NB4 (cell line): ENCODE results near the gene SCAI.

ENCODE experiments used
- DNase-seq: peaks from one replicate; pipeline ENCODE4 v3.0.0; 2010; ENCODE audit warnings: low read depth
- H3K4me3 ChIP-seq: one replicate; pipeline ENCODE4 v1.5.1; 2011; ENCODE audit warnings: mild to moderate bottlenecking, low read depth, low read length, moderate library complexity
- MYC ChIP-seq: IDR thresholded peaks from 2 replicates; pipeline ENCODE4 v1.6.1; 2011; ENCODE audit warnings: low read depth, low read length
- POLR2A ChIP-seq: IDR thresholded peaks from 2 replicates; pipeline ENCODE4 v1.6.1; 2011; ENCODE audit warnings: mild to moderate bottlenecking; ENCODE audit not compliant: insufficient read length; ENCODE audit errors: extremely low read depth
- TF ChIP-seq, protein P1 (sequence below): IDR thresholded peaks from one replicate; pipeline ENCODE4 v1.5.1; 2012; ENCODE audit warnings: low read depth, low read length
- TF ChIP-seq, protein P2 (sequence below): IDR thresholded peaks from 2 replicates; pipeline ENCODE4 v1.6.1; 2011; ENCODE audit warnings: low read depth, low read length

The SCAI gene

GRCh38 chr9:125143377-125144090 lies at the start of gene SCAI:
SCAI (minus strand) TSS chr9:125143528; CDS start chr9:125143437, 91 bp downstream.
- peak; percentile 99 for DNase-seq
- TF ChIP-seq, protein P1, sequence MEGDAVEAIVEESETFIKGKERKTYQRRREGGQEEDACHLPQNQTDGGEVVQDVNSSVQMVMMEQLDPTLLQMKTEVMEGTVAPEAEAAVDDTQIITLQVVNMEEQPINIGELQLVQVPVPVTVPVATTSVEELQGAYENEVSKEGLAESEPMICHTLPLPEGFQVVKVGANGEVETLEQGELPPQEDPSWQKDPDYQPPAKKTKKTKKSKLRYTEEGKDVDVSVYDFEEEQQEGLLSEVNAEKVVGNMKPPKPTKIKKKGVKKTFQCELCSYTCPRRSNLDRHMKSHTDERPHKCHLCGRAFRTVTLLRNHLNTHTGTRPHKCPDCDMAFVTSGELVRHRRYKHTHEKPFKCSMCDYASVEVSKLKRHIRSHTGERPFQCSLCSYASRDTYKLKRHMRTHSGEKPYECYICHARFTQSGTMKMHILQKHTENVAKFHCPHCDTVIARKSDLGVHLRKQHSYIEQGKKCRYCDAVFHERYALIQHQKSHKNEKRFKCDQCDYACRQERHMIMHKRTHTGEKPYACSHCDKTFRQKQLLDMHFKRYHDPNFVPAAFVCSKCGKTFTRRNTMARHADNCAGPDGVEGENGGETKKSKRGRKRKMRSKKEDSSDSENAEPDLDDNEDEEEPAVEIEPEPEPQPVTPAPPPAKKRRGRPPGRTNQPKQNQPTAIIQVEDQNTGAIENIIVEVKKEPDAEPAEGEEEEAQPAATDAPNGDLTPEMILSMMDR, result peak; percentile 85
- TF ChIP-seq POLR2A (peak; percentile 48), MYC (no peak)
- TF ChIP-seq, protein P2, sequence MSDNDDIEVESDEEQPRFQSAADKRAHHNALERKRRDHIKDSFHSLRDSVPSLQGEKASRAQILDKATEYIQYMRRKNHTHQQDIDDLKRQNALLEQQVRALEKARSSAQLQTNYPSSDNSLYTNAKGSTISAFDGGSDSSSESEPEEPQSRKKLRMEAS, result peak; percentile 71
- peak within 1 kb of the TSS; percentile 71 for H3K4me3 ChIP-seq

- peak; percentile 33 for DNase-seq
- TF ChIP-seq, protein P1, result no peak
- TF ChIP-seq MYC, result peak; percentile 55
- TF ChIP-seq, protein P2, result 0 out of 2 replicates have a peak, but pooled peaks have one; percentile 25
- H3K4me3 ChIP-seq, result peak overlapping the region; percentile 79
Measured at GRCh38 chr9:125190361-125190801, 47.1 kb upstream of the SCAI start.

GRCh38 chr9:125189361-125190289 lies 46.3 kb upstream of the SCAI start, which contains the start of gene PPP6C:
PPP6C (minus strand) TSS chr9:125189803; CDS start chr9:125189718, 85 bp downstream.
- peak; percentile 97 for DNase-seq

DNA sequence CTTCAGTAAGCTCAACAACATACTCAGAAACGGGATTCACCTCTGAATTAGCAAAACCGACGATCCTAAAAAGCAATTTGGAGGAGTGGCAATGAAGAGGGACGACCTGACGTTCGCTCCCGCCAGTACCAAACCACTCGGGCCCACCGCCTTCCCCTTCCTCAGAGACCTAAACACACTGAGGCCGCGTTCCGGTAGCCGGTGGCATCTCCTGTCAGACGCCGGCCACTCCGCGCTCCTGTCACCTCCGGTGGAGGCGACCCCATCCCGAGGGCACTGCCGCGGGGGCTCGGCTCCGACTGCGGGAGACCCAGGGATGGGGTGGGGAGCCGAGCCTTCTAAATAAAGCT lies 45.7 kb upstream of the SCAI start:
- peak overlapping the region; percentile 79 for H3K4me3 ChIP-seq
- TF ChIP-seq POLR2A (no peak), MYC (no peak)
- TF ChIP-seq, protein P1, result no peak
- TF ChIP-seq, protein P2, result no peak
- DNase-seq, result peak; percentile 55

More at GRCh38 chr9:125189361-125190289, 46.3 kb upstream of the SCAI start, which contains the start of gene PPP6C:
- TF ChIP-seq POLR2A, result peak; percentile 57
- TF ChIP-seq, protein P1, result peak; percentile 61
- TF ChIP-seq, protein P2, result peak; percentile 55
- TF ChIP-seq MYC, result no peak; the same call in 1 of the 2 replicates
- H3K4me3 ChIP-seq, result peak within 1 kb of the TSS; percentile 79

- TF ChIP-seq, protein P2, result no peak
- TF ChIP-seq, protein P1, result no peak
- TF ChIP-seq POLR2A (no peak), MYC (no peak)
- H3K4me3 ChIP-seq, result no peak overlapping the region
Measured at GRCh38 chr9:125183561-125183960, 40.2 kb upstream of the SCAI start.

More at GRCh38 chr9:125183561-125183960, 40.2 kb upstream of the SCAI start:
- no peak for DNase-seq
